ENCODE data around the gene SLC7A5.
"Not testable (repeated sequence)": the region's sequence is repeated elsewhere in the genome, so short reads cannot be mapped to it uniquely, and the experiment has no call there.

SLC7A5 gene

DNA sequence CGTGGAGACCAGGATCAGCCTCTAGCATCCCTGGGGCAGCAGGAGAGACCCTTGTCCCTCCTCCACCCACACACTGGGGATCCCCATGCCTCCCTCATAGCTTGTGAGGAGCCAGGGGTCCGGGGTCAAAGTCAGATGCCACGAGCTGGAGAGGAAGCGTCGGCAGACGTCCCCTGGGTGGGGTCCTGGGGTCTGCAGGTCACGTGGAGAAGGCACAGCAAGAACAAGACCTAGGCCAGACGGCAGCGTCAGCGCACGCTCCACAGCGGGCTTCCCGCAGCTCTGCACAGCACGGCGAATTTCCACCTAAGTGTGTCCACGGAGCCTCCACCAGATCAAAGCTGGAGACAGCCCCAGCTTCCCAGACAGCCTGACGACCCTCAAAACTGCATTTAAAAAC, 49.3 kb downstream of the SLC7A5 start:
- H3K9me3 ChIP-seq (ENCODE audit: control insufficient read depth in 5 of 5, low read length in 5 of 5), result peaks cover 3 to 26% (median 25%) of the 10 kb centered on the region in 5 donors
- H3K27me3 ChIP-seq (ENCODE audit: control insufficient read depth in 5 of 5, insufficient read depth in 4 of 5, low read length in 5 of 5), result peaks cover 13 to 18% (median 15%) of the 10 kb centered on the region in 5 donors
- H3K36me3 ChIP-seq (ENCODE audit: control insufficient read depth in 5 of 5, insufficient read depth in 5 of 5, low read length in 5 of 5), result no peaks in the 10 kb centered on the region
- H3K9ac ChIP-seq (ENCODE audit: low read length in 5 of 5), result no peak overlapping the region
- no peak overlapping the region for H3K4me3 ChIP-seq (ENCODE audit: low read depth in 1 of 5, low read length in 5 of 5)
- no peaks in the 10 kb centered on the region for H3K4me1 ChIP-seq (ENCODE audit: control insufficient read depth in 5 of 5, insufficient read depth in 5 of 5, low read length in 5 of 5)
- no peak overlapping the region for H3K27ac ChIP-seq (ENCODE audit: low read depth, low read length)

DNA sequence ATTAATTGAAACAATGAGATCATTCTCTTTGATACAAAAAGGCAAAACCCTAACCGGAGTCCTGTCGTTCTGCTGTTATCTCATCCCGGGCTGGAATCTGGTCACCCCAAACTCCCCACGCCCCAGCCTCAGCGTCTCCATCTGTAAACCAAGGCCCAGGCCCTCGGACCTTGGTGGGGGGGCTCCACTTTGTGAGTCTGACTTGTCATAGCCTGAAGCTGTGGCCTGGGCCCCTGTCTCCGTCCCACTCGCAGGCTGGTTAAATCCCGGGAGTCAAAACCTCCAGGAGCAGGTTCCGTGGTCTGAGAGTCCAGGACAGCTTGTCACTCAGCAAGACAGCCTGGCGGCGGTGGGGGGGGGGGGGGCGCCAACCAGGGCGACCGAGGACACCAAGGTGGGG, 50.0 kb downstream of the SLC7A5 start:
- Histone ChIP-seq H3K36me3 (ENCODE audit: control insufficient read depth in 5 of 5, insufficient read depth in 5 of 5, low read length in 5 of 5) (no peaks in the 10 kb centered on the region), H3K27ac (ENCODE audit: low read depth, low read length) (no peak overlapping the region), H3K4me3 (ENCODE audit: low read depth in 1 of 5, low read length in 5 of 5) (no peak overlapping the region), H3K9me3 (ENCODE audit: control insufficient read depth in 5 of 5, low read length in 5 of 5) (peaks cover 3 to 26% (median 25%) of the 10 kb centered on the region in 5 donors), H3K4me1 (ENCODE audit: control insufficient read depth in 5 of 5, insufficient read depth in 5 of 5, low read length in 5 of 5) (no peaks in the 10 kb centered on the region), H3K27me3 (ENCODE audit: control insufficient read depth in 5 of 5, insufficient read depth in 4 of 5, low read length in 5 of 5) (peaks cover 6 to 14% (median 9%) of the 10 kb centered on the region in 5 donors), H3K9ac (ENCODE audit: low read length in 5 of 5) (no peak overlapping the region)

DNA sequence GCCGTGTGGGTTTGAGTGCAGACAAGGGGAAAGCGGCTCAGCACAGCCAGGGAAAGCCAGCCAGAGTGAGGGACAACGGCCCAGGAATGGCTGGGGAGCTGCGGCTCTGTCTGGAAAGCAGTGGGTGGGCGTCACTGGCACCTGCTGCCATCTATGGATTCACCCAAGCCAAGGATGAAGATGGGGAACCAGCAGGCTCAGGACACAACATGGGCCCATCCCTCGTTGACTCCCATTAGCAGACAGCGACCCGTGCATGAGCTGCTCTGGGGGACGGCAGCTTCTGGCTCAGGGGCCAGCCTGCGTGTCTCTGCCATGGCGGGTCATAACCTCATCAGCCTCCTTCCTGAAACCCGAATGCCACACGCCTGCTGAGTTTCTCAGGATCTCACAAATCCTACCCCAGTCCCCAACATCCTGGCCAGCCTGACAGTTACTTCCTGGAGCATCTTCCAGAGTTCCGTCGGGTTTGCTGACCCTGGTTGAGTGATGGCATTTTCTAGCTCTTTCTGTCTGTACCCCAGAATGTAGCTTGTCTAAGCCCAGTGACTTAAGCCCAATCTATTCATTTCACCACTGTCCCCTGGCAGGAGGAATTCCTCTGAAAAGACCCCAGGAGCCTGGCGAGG, 50.7 kb downstream of the SLC7A5 start:
- Histone ChIP-seq H3K27ac (ENCODE audit: low read depth, low read length) (no peak overlapping the region), H3K4me1 (ENCODE audit: control insufficient read depth in 5 of 5, insufficient read depth in 5 of 5, low read length in 5 of 5) (no peaks in the 10 kb centered on the region), H3K4me3 (ENCODE audit: low read depth in 1 of 5, low read length in 5 of 5) (no peak overlapping the region), H3K36me3 (ENCODE audit: control insufficient read depth in 5 of 5, insufficient read depth in 5 of 5, low read length in 5 of 5) (no peaks in the 10 kb centered on the region), H3K9me3 (ENCODE audit: control insufficient read depth in 5 of 5, low read length in 5 of 5) (peaks cover 3 to 26% (median 25%) of the 10 kb centered on the region in 5 donors), H3K27me3 (ENCODE audit: control insufficient read depth in 5 of 5, insufficient read depth in 4 of 5, low read length in 5 of 5) (peaks cover 1 to 9% (median 2%) of the 10 kb centered on the region in 5 donors), H3K9ac (ENCODE audit: low read length in 5 of 5) (no peak overlapping the region)

DNA sequence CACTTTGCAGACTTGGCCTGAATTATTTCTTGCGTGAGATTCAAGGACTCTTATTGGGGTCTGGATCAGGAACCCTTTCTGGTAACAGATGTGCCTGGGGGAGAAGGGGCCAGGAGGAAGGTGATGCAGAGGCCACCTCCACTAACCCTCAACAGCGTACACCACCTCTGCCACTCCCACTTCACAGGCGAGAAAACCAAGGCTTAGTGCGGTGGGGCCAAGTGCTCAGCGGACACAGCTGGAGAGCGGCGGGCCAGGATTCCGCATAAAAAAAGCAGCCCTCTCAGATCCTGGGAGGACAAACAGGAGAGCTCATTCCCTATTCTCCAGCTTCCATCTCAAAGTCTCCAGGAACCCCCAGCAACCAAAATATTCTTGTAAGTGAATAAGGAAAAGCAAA, 51.4 kb downstream of the SLC7A5 start:
- peaks cover 3 to 26% (median 25%) of the 10 kb centered on the region in 5 donors for H3K9me3 ChIP-seq (ENCODE audit: control insufficient read depth in 5 of 5, low read length in 5 of 5)
- no peaks in the 10 kb centered on the region for H3K36me3 ChIP-seq (ENCODE audit: control insufficient read depth in 5 of 5, insufficient read depth in 5 of 5, low read length in 5 of 5)
- H3K27me3 ChIP-seq (ENCODE audit: control insufficient read depth in 5 of 5, insufficient read depth in 4 of 5, low read length in 5 of 5), result peaks cover 0 to 4% (median 2%) of the 10 kb centered on the region in 5 donors
- no peak overlapping the region for H3K9ac ChIP-seq (ENCODE audit: low read length in 5 of 5)
- no peaks in the 10 kb centered on the region for H3K4me1 ChIP-seq (ENCODE audit: control insufficient read depth in 5 of 5, insufficient read depth in 5 of 5, low read length in 5 of 5)
- H3K27ac ChIP-seq (ENCODE audit: low read depth, low read length), result no peak overlapping the region
- H3K4me3 ChIP-seq (ENCODE audit: low read depth in 1 of 5, low read length in 5 of 5), result no peak overlapping the region

DNA sequence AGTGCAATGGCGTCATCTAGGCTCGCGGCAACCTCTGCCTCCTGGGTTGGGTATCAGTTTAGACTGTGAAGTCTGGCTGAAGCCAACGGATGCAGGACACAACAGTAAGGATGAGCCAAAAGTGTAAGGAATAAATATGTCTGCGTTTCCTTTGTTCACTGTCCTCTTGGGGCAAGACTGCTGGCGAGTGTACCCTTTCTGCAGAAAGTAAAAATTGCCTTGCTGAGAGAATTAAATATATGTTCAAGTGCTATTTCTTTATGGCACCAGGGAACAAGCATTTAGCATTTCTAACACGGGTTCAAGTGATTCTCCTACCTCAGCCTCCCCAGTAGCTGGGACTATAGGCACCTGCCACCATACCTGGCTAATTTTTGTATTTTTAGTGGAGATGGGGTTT, 51.9 kb downstream of the SLC7A5 start:
- peaks cover 3 to 26% (median 25%) of the 10 kb centered on the region in 5 donors for H3K9me3 ChIP-seq (ENCODE audit: control insufficient read depth in 5 of 5, low read length in 5 of 5)
- not testable (repeated sequence) for H3K9ac ChIP-seq (ENCODE audit: low read length in 5 of 5); H3K27me3 ChIP-seq (ENCODE audit: control insufficient read depth in 5 of 5, insufficient read depth in 4 of 5, low read length in 5 of 5); H3K4me3 ChIP-seq (ENCODE audit: low read depth in 1 of 5, low read length in 5 of 5); H3K27ac ChIP-seq (ENCODE audit: low read depth, low read length); H3K4me1 ChIP-seq (ENCODE audit: control insufficient read depth in 5 of 5, insufficient read depth in 5 of 5, low read length in 5 of 5); H3K36me3 ChIP-seq (ENCODE audit: control insufficient read depth in 5 of 5, insufficient read depth in 5 of 5, low read length in 5 of 5)

DNA sequence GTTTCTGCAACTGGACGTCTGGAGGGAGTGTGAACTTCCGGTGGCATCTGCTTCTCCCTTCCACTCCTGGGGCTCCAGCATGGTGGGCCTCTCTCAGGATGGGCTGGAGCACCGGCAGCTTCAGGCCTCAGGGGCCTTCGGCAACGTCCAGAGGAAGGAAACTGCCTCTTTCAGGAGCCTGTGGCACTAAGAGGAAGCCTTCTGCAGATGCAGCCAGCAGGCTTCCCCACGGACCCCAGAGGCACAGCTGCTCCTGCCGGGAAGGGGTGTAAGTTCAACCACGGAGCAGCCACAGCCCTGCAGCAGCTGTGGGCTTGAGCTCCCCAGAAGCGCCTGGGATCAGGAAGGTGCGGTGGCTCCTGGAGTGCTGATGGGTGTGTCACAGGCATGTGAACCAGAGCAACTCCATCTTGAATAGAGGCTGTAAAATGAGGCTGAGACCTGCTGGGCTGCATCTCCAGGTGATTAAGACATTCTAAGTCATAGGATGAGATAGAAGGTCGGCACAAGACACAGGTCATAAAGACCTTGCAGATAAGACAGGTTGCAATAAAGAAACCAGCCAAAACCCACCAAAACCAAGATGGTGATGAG, 52.7 kb downstream of the SLC7A5 start:
- Histone ChIP-seq H3K9me3 (ENCODE audit: control insufficient read depth in 5 of 5, low read length in 5 of 5) (peaks cover 3 to 26% (median 25%) of the 10 kb centered on the region in 5 donors), H3K9ac (ENCODE audit: low read length in 5 of 5) (no peak overlapping the region), H3K27ac (ENCODE audit: low read depth, low read length) (no peak overlapping the region), H3K36me3 (ENCODE audit: control insufficient read depth in 5 of 5, insufficient read depth in 5 of 5, low read length in 5 of 5) (no peaks in the 10 kb centered on the region), H3K4me1 (ENCODE audit: control insufficient read depth in 5 of 5, insufficient read depth in 5 of 5, low read length in 5 of 5) (no peaks in the 10 kb centered on the region), H3K27me3 (ENCODE audit: control insufficient read depth in 5 of 5, insufficient read depth in 4 of 5, low read length in 5 of 5) (peaks cover 0 to 5% (median 2%) of the 10 kb centered on the region in 5 donors), H3K4me3 (ENCODE audit: low read depth in 1 of 5, low read length in 5 of 5) (peak overlapping the region in 2 of 5 donors; percentile 10 to 33)

DNA sequence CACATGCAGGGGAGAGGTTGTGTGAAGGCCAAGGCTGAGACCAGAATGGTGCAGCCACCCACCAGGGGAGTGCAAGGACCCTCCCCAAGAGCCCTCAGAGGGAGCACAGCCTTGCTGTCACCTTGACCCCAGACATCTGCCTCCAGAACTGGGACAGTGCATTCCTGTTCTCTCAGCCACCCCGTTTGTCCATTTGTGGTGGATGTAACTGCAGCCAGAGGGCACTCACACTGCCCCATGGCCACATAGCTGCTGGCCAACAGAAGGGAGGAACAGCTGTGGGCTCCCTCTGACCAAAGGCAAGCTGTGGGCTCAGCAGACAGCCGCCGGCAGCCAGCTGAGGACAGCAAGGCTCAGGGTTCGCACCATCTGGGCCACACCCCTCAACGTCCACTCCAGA, 53.7 kb downstream of the SLC7A5 start:
- Histone ChIP-seq H3K36me3 (ENCODE audit: control insufficient read depth in 5 of 5, insufficient read depth in 5 of 5, low read length in 5 of 5) (no peaks in the 10 kb centered on the region), H3K27me3 (ENCODE audit: control insufficient read depth in 5 of 5, insufficient read depth in 4 of 5, low read length in 5 of 5) (peaks cover 0 to 4% (median under 1%) of the 10 kb centered on the region in 5 donors), H3K9ac (ENCODE audit: low read length in 5 of 5) (no peak overlapping the region), H3K4me1 (ENCODE audit: control insufficient read depth in 5 of 5, insufficient read depth in 5 of 5, low read length in 5 of 5) (no peaks in the 10 kb centered on the region), H3K4me3 (ENCODE audit: low read depth in 1 of 5, low read length in 5 of 5) (no peak overlapping the region), H3K9me3 (ENCODE audit: control insufficient read depth in 5 of 5, low read length in 5 of 5) (peaks cover 3 to 26% (median 25%) of the 10 kb centered on the region in 5 donors), H3K27ac (ENCODE audit: low read depth, low read length) (no peak overlapping the region)

DNA sequence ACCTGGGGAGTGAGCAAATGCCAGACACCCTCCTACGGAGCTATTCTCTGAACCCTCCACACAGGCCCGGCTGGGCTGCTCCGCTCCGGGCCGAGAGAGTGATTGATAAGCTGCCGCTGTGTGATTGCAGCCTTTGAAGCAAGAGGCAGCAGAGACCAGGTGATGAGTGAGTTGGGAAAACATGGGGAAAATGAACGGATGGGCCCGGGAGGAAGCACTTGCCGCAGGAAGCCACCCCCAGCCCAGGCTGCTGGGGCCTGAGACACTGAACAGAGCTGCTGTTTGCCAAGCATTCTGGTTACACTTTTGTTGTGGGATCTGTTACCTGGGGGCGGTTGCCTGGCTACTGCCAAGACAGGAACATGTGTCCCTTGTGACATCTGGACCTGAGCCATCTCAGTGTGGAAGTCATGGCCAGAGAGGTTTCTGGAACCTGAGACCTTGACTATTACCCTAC, 57.1 kb downstream of the SLC7A5 start:
- Histone ChIP-seq H3K36me3 (ENCODE audit: control insufficient read depth in 5 of 5, insufficient read depth in 5 of 5, low read length in 5 of 5) (no peaks in the 10 kb centered on the region), H3K27me3 (ENCODE audit: control insufficient read depth in 5 of 5, insufficient read depth in 4 of 5, low read length in 5 of 5) (peaks cover 1 to 11% (median 6%) of the 10 kb centered on the region in 5 donors), H3K4me3 (ENCODE audit: low read depth in 1 of 5, low read length in 5 of 5) (no peak overlapping the region), H3K4me1 (ENCODE audit: control insufficient read depth in 5 of 5, insufficient read depth in 5 of 5, low read length in 5 of 5) (peaks cover 0 to 5% (median under 1%) of the 10 kb centered on the region in 5 donors), H3K9me3 (ENCODE audit: control insufficient read depth in 5 of 5, low read length in 5 of 5) (peaks cover 3 to 10% (median 10%) of the 10 kb centered on the region in 5 donors), H3K27ac (ENCODE audit: low read depth, low read length) (no peak overlapping the region), H3K9ac (ENCODE audit: low read length in 5 of 5) (no peak overlapping the region)

DNA sequence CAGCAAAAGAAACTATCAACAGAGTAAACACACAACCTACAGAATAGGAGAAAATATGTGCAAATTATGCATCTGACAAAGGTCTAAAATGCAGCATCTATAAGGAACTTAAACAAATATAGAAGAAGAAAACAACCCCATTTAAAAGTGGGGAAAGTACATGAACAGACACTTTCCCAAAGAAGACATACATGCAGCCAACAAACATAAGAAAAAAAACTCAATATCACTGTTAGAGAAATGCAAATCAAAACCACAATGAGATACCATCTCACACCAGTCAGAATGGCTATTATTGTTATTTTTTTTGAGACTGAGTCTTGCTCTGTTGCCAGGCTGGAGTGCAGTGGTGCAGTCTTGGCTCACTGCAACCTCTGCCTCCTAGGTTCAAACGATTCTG, 57.9 kb downstream of the SLC7A5 start:
- H3K4me3 ChIP-seq (ENCODE audit: low read depth in 1 of 5, low read length in 5 of 5); H3K9me3 ChIP-seq (ENCODE audit: control insufficient read depth in 5 of 5, low read length in 5 of 5); H3K9ac ChIP-seq (ENCODE audit: low read length in 5 of 5); H3K36me3 ChIP-seq (ENCODE audit: control insufficient read depth in 5 of 5, insufficient read depth in 5 of 5, low read length in 5 of 5); H3K27ac ChIP-seq (ENCODE audit: low read depth, low read length): not testable (repeated sequence)
- Histone ChIP-seq H3K4me1 (ENCODE audit: control insufficient read depth in 5 of 5, insufficient read depth in 5 of 5, low read length in 5 of 5) (peaks cover 0 to 12% (median 8%) of the 10 kb centered on the region in 5 donors), H3K27me3 (ENCODE audit: control insufficient read depth in 5 of 5, insufficient read depth in 4 of 5, low read length in 5 of 5) (peaks cover 4 to 17% (median 12%) of the 10 kb centered on the region in 5 donors)

DNA sequence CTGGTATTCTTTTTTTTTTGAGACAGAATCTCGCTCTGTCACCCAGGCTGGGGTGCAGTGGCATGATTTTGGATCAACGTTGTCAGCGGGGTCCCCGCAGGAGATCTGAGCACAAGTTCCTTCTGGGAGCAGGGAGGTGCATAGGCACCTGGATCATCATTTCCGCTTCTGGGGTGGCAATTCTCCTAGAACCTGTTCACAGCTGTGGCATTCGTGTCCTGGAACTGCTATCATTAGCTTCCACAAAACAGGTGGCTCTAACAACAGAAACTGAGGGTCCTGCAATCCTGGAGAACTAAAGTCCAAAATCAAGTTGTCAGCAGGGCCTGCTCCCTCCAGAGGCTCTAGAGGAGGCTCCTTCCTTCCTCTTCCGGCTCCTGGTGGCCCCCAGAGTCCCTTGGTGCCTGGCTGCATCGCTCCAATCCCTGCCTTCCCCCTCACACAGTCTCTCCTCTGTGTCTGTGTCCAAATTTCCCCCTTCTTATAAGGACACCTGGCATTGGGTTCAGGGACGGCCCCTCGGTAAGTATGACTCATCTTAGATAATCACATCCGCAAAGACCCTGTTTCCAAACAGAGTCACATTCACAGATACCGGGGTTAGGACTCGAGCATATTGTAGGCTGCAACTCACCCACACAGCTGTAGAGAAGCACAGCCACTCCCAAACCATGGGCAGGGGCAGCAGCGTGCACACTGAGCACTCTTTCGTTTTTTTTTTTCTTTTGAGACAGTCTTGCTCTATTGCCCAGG, 60.0 kb downstream of the SLC7A5 start:
- Histone ChIP-seq H3K27me3 (ENCODE audit: control insufficient read depth in 5 of 5, insufficient read depth in 4 of 5, low read length in 5 of 5) (peaks cover 4 to 22% (median 12%) of the 10 kb centered on the region in 5 donors), H3K27ac (ENCODE audit: low read depth, low read length) (no peak overlapping the region), H3K4me3 (ENCODE audit: low read depth in 1 of 5, low read length in 5 of 5) (no peak overlapping the region), H3K4me1 (ENCODE audit: control insufficient read depth in 5 of 5, insufficient read depth in 5 of 5, low read length in 5 of 5) (peaks cover 0 to 16% (median 13%) of the 10 kb centered on the region in 5 donors), H3K36me3 (ENCODE audit: control insufficient read depth in 5 of 5, insufficient read depth in 5 of 5, low read length in 5 of 5) (no peaks in the 10 kb centered on the region), H3K9me3 (ENCODE audit: control insufficient read depth in 5 of 5, low read length in 5 of 5) (no peaks in the 10 kb centered on the region), H3K9ac (ENCODE audit: low read length in 5 of 5) (no peak overlapping the region)

Data from subcutaneous abdominal adipose tissue (tissue), 5 donors.